Lower lobe of right lung (tissue), 2 donors: ENCODE data around the gene DNM3. TPM values are rescaled to one million over a fixed set of nuclear protein-coding genes. Genes with fewer than 3 reads are reported as not detected.

ENCODE experiments used
- ATAC-seq, 2 donors: fragments of 200-7000 bp; cut with Tn5 transposase; one replicate each; pipeline ENCODE4 v1.9.1; 2020 to 2022; ENCODE audit warnings: mild to moderate bottlenecking in 2 of 2, moderate library complexity in 2 of 2
- DNase-seq: peaks from one replicate; pipeline ENCODE4 v3.0.0-alpha.2; 2020
- H3K27ac ChIP-seq: fragments of 200-600 bp; one replicate; pipeline ENCODE4 v1.8.0; 2022
- H3K27me3 ChIP-seq: fragments of 200-600 bp; one replicate; pipeline ENCODE4 v1.8.0; 2022; ENCODE audit warnings: low read depth
- H3K36me3 ChIP-seq: fragments of 200-600 bp; one replicate; pipeline ENCODE4 v1.8.0; 2022; ENCODE audit warnings: mild to moderate bottlenecking
- H3K4me1 ChIP-seq: fragments of 200-600 bp; one replicate; pipeline ENCODE4 v1.8.0; 2022
- H3K4me3 ChIP-seq: fragments of 200-600 bp; one replicate; pipeline ENCODE4 v1.8.0; 2022; ENCODE audit warnings: mild to moderate bottlenecking
- H3K9me3 ChIP-seq: fragments of 200-600 bp; one replicate; pipeline ENCODE4 v1.8.0; 2022
- CTCF ChIP-seq: fragments of 200-600 bp; IDR thresholded peaks from one replicate; pipeline ENCODE4 v1.8.0; 2022; ENCODE audit warnings: antibody characterized with exemption, mild to moderate bottlenecking
- intact Hi-C: fragments of 100-400 bp; cut with DNase I; formaldehyde crosslinking; loops from one replicate; pipeline ENCODE4 v1.11.0; 2022
- total RNA-seq: library from RNA; stranded (reverse); fragmentation: NEBNext Ultra II Directional; extraction: Animal tissue kit (Norgen Biotek cat#: 25700); gene quantifications from one replicate; pipeline ENCODE4 v1.2.1, GENCODE V29; 2021
- donor health status: DM: no; HTN: yes; CAD: no; lungs with severe emphysema.

The DNM3 gene
- total RNA-seq, 1 donor from 2014 or later: 12.4 TPM

- H3K36me3 ChIP-seq: no peaks in the 10 kb centered on the region
- H3K27ac ChIP-seq: no peak overlapping the region
- TF ChIP-seq CTCF: no peak
- H3K4me1 ChIP-seq: no peaks in the 10 kb centered on the region
- ATAC-seq: no peak
- intact Hi-C loops: no loop called here
- H3K9me3 ChIP-seq: no peaks in the 10 kb centered on the region
- no peak overlapping the region for H3K4me3 ChIP-seq
- DNase-seq: no peak
- no peaks in the 10 kb centered on the region for H3K27me3 ChIP-seq
These were observed 542.2 kb downstream of the DNM3 start for GRCh38 chr1:172383536-172383935.

- TF ChIP-seq CTCF: no peak
- DNase-seq (no peak), ATAC-seq (no peak)
- intact Hi-C loops: no loop called here
- H3K27ac ChIP-seq: no peak overlapping the region
- no peak overlapping the region for H3K4me3 ChIP-seq
- no peaks in the 10 kb centered on the region for H3K27me3 ChIP-seq
- no peaks in the 10 kb centered on the region for H3K9me3 ChIP-seq
- H3K4me1 ChIP-seq: no peaks in the 10 kb centered on the region
- no peaks in the 10 kb centered on the region for H3K36me3 ChIP-seq
These were observed 543.4 kb downstream of the DNM3 start for GRCh38 chr1:172384656-172385055.

- H3K9me3 ChIP-seq: no peaks in the 10 kb centered on the region
- H3K27ac ChIP-seq: no peak overlapping the region
- H3K27me3 ChIP-seq: no peaks in the 10 kb centered on the region
- ATAC-seq (no peak), DNase-seq (no peak)
- no peak overlapping the region for H3K4me3 ChIP-seq
- no peak for TF ChIP-seq CTCF
- H3K4me1 ChIP-seq: no peaks in the 10 kb centered on the region
- intact Hi-C loops: no loop called here
- H3K36me3 ChIP-seq: no peaks in the 10 kb centered on the region
These were observed 544.7 kb downstream of the DNM3 start for GRCh38 chr1:172386046-172386445.

GRCh38 chr1:172388490-172388889 lies 547.2 kb downstream of the DNM3 start:
- H3K27ac ChIP-seq: no peak overlapping the region
- ATAC-seq (no peak), DNase-seq (no peak)
- H3K4me1 ChIP-seq: peaks cover 2% of the 10 kb centered on the region
- intact Hi-C loops: no loop called here
- H3K4me3 ChIP-seq: no peak overlapping the region
- no peaks in the 10 kb centered on the region for H3K27me3 ChIP-seq
- TF ChIP-seq CTCF: no peak
- H3K36me3 ChIP-seq: no peaks in the 10 kb centered on the region
- no peaks in the 10 kb centered on the region for H3K9me3 ChIP-seq

- no peak for ATAC-seq
- no peaks in the 10 kb centered on the region for H3K9me3 ChIP-seq
- DNase-seq: no peak
- H3K4me3 ChIP-seq: no peak overlapping the region
- intact Hi-C loops: no loop called here
- no peaks in the 10 kb centered on the region for H3K27me3 ChIP-seq
- no peak for TF ChIP-seq CTCF
- H3K36me3 ChIP-seq: no peaks in the 10 kb centered on the region
- peaks cover 15% of the 10 kb centered on the region for H3K4me1 ChIP-seq
- peak overlapping the region; percentile 27 for H3K27ac ChIP-seq
These were observed 549.0 kb downstream of the DNM3 start for GRCh38 chr1:172390301-172390682.
